MCF 10A (cell line): Measurements from ENCODE around the gene UFM1. TPM values are rescaled to one million over a fixed set of nuclear protein-coding genes. Genes with fewer than 3 reads are reported as not detected.

Source experiments
- BruUV-seq: library from RNA; stranded (reverse); fragments of 400-500 nt; replicated peaks from 2 replicates; lab custom pipeline; 2021; lab: Mats Ljungman, UMichigan
- CTCF ChIA-PET: fragments of 300-600 bp; sonication (Branson Sonifier 250); formaldehyde crosslinking; extraction: SDS; loops from one replicate; lab custom pipeline; 2021; ENCODE audit warnings: antibody characterized with exemption, inconsistent platforms; lab: Yijun Ruan, JAX
- POLR2A ChIA-PET: fragments of 300-600, 350-650 bp; sonication (Branson Sonifier 250); formaldehyde crosslinking; extraction: SDS; loops from one replicate; lab custom pipeline; 2020; ENCODE audit warnings: antibody characterized with exemption, inconsistent platforms; lab: Yijun Ruan, JAX
- DNase-seq: peaks from one replicate; pipeline ENCODE4 v3.0.0-alpha.2; 2018; ENCODE audit not compliant: unreplicated experiment
- H3K27ac Mint-ChIP-seq: one replicate; pipeline ENCODE4 v1.8.0; 2022; ENCODE audit warnings: mild to moderate bottlenecking, low read depth, mixed read lengths; ENCODE audit not compliant: unreplicated experiment
- H3K27me3 Mint-ChIP-seq: one replicate; pipeline ENCODE4 v1.8.0; 2022; ENCODE audit warnings: mixed read lengths; ENCODE audit not compliant: insufficient read depth, unreplicated experiment
- H3K36me3 Mint-ChIP-seq: one replicate; pipeline ENCODE4 v1.8.0; 2022; ENCODE audit warnings: mild to moderate bottlenecking, moderate library complexity, mixed read lengths; ENCODE audit not compliant: insufficient read depth, unreplicated experiment
- H3K4me1 Mint-ChIP-seq: one replicate; pipeline ENCODE4 v1.8.0; 2022; ENCODE audit warnings: mixed read lengths; ENCODE audit not compliant: insufficient read depth, unreplicated experiment
- H3K4me3 Mint-ChIP-seq: one replicate; pipeline ENCODE4 v1.8.0; 2022; ENCODE audit warnings: mild to moderate bottlenecking, moderate library complexity, mixed read lengths; ENCODE audit not compliant: unreplicated experiment
- H3K9me3 Mint-ChIP-seq: one replicate; pipeline ENCODE4 v1.8.0; 2022; ENCODE audit warnings: mixed read lengths; ENCODE audit not compliant: unreplicated experiment
- CTCF ChIP-seq: fragments of 200-600 bp; IDR thresholded peaks from one replicate; pipeline ENCODE4 v1.8.0; 2022; ENCODE audit warnings: antibody characterized with exemption, mild to moderate bottlenecking; ENCODE audit not compliant: unreplicated experiment
- intact Hi-C: fragments of 100-400 bp; cut with micrococcal nuclease; formaldehyde crosslinking; loops from 2 replicates; pipeline ENCODE4 v1.14.1; 2022
- total RNA-seq: library from RNA; stranded (reverse); gene quantifications from 2 replicates; pipeline ENCODE4 v1.2.3, GENCODE V29; 2022

UFM1 gene
- total RNA-seq, 1 experiment from 2014 or later, result 129 TPM

- ChIA-PET CTCF (no interaction called here), POLR2A (no interaction called here)
- intact Hi-C loops, result no loop called here
- no peak overlapping the region for H3K4me3 Mint-ChIP-seq
- H3K9me3 Mint-ChIP-seq, result peaks cover 8% of the 10 kb centered on the region
- TF ChIP-seq CTCF, result no peak
- no peak for DNase-seq
- no peak overlapping the region for H3K27ac Mint-ChIP-seq
- H3K4me1 Mint-ChIP-seq, result peaks cover 6% of the 10 kb centered on the region
- H3K36me3 Mint-ChIP-seq, result no peaks in the 10 kb centered on the region
- no peaks in the 10 kb centered on the region for H3K27me3 Mint-ChIP-seq
- no TSS peak for BruUV-seq
These were observed 55.6 kb downstream of the UFM1 start for GRCh38 chr13:38405216-38405615.

- no peaks in the 10 kb centered on the region for H3K36me3 Mint-ChIP-seq
- TF ChIP-seq CTCF, result no peak
- intact Hi-C loops, result loop anchor here (10.0 kb wide), 1 partner anchor 765 kb away; no protein-coding TSS in a partner anchor
- H3K4me1 Mint-ChIP-seq, result peaks cover 6% of the 10 kb centered on the region
- no peak overlapping the region for H3K27ac Mint-ChIP-seq
- H3K9me3 Mint-ChIP-seq, result no peaks in the 10 kb centered on the region
- no peaks in the 10 kb centered on the region for H3K27me3 Mint-ChIP-seq
- ChIA-PET CTCF (interaction anchor here (0.8 to 1.6 kb wide), 2 partner anchors 11 to 23 kb away, joined by 3 to 4 read pairs; no protein-coding TSS in a partner anchor), POLR2A (interaction anchor here (0.7 to 1.1 kb wide), 4 partner anchors 11 to 61 kb away, joined by 3 to 6 read pairs (median 4); partner anchors contain the start of gene UFM1)
- H3K4me3 Mint-ChIP-seq, result no peak overlapping the region
- BruUV-seq, result no TSS peak
- peak; percentile 25 for DNase-seq
These were observed 60.1 kb downstream of the UFM1 start for GRCh38 chr13:38409771-38410170.

- DNase-seq, result no peak
- no peak overlapping the region for H3K4me3 Mint-ChIP-seq
- ChIA-PET POLR2A (interaction anchor here (0.7 to 1.0 kb wide), 3 partner anchors 10 to 63 kb away, joined by 3 read pairs; partner anchors contain the start of gene UFM1), CTCF (no interaction called here)
- intact Hi-C loops, result loop anchor here (10.0 kb wide), 1 partner anchor 767 kb away; no protein-coding TSS in a partner anchor
- TF ChIP-seq CTCF, result no peak
- no peak overlapping the region for H3K27ac Mint-ChIP-seq
- H3K36me3 Mint-ChIP-seq, result no peaks in the 10 kb centered on the region
- H3K9me3 Mint-ChIP-seq, result no peaks in the 10 kb centered on the region
- H3K27me3 Mint-ChIP-seq, result no peaks in the 10 kb centered on the region
- peaks cover 6% of the 10 kb centered on the region for H3K4me1 Mint-ChIP-seq
- BruUV-seq, result no TSS peak
These were observed 62.6 kb downstream of the UFM1 start for GRCh38 chr13:38412266-38412665.
